HG03039 (cell line): ENCODE results near the gene OR10A6.

ENCODE experiments used
- ATAC-seq: cut with Tn5 transposase; IDR thresholded peaks from one replicate; pipeline ENCODE4 v1.9.1; 2021; ENCODE audit warnings: mild to moderate bottlenecking, moderate library complexity; ENCODE audit not compliant: unreplicated experiment

The OR10A6 gene

DNA sequence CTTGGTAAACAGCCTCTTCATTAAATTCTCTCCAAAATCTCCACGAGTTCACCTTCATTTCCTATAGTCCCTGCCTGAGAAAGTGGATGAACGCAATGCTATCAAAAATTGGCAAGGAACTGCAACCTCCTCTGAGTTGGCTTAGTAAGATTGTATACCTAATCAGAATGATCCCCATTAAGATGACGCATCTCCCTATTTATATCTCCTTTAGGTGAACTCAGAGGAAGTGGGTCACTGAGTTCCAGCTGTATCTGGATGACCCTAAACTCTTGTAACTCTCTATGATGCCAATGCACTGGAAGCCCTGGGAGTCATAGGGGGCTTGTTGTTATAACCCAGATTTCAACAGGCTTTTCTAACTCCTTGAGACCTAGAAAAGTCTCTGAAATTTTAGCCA is 48.2 kb downstream of the OR10A6 start:
- ATAC-seq, result no peak
